Stimulated activated CD4-positive, alpha-beta T cell treated with anti-CD3 and anti-CD28 coated beads, Interleukin-12 subunit alpha, Interleukin-12 subunit beta, amount 100 ng/mL, for 48 hours (primary cell): ENCODE measurements around the gene AKAP13.

ENCODE experiments used
- DNase-seq, 3 donors: peaks; one replicate each; pipeline ENCODE4 v3.0.0-alpha.2; 2020; ENCODE audit warnings: low read depth in 2 of 3, low spot score in 1 of 3

AKAP13 gene

DNA sequence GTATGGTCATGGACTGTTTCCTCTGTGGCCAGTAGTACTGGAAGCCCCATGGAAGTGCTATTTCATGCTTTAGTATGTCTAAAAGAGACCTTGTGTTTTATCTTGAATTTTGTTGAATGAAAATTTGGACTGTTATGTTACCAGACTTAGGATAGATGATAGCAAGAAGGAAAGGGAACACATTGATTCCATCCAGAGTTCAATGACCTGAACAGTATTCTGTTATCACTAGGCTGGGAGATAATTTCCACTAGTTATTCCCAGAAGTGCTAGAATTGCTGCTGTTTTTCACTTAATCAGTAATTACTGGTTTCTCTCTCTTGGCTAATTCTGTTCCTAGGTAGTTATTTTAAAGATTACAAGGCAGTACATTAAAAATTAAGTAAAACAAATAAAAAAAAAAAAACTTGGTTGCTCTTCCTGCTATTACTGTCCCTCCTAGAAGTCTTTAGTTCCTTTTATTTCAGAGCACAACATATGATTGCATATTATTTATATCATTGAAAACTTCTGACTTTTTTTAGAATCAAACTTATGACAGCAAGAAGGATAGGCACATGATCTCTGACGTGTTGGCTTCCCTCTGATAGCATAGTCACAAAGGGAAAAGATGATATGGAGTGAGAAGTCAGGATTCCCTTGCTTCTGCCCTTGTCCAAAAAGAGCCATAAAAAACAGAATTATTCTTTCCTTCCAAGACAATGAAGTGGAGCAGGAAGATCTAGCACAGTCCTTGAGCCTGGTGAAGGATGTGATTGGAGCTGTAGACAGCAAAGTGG lies 342.2 kb downstream of the AKAP13 start:
- DNase-seq = no peak

DNA sequence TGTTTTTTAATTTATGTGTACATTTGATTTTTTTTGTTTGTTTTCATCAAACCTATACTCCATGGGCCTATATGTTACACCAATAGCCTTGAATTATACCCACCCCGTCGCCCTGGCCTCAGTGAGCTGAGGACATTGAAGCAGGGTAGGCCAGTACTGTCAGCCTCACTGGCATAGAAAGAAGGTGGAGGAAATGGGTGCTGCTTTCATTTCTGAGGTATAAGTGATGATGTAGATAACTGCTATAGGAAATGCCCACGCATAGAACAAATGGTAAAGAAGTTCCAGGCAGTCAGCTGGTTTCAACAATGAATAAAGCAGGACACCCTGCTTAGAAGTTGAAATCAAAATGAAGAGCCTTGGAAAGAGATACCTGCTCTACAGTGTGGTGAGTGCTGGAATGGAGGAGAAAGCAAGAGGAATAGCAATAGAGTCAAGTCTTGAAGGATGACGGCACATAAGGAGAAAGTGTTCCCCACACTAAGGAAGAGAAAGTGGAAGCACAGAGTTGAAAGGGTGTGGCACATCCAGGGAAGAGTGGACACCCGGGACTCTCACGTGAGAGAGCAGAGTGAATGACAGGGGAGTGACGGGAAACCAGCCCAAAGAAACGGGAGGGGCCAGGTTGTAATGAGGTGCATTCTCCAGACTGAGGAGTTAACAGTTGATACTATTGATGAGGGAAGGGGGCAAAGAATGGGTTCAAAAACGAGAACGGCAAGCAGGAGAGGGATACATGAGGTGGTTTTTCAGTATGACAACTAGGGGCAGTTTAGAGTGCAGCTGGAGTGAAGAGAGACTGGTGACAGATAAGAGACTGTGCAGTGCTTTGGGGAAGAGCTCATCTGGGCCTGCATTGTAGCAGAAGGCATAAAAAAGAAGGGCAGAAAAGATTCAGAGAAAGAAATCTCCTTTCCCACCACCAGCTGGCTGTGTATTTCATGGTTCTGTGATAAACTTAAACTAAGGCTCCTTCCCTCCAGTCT lies 343.9 kb downstream of the AKAP13 start:
- DNase-seq = no peak

DNA sequence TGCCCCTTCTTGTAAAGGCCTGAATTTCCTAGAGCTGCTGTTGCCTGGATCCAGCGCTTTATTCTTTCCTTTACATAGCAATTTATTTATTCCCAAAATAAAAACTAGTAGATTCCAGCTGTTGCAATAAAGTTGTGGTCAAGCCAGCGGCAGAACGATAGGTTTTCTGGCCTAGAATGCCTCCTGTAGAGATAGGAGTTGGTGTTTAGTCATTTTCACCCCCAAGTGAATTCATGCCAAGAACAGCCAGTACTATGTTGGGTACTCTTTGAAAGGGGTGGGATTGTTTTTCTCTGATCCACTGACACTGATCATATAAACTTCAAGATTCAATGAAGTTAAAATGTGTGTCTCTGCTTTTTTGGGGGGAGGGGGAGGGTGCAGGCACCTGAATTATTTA lies 344.6 kb downstream of the AKAP13 start:
- no peak for DNase-seq

DNA sequence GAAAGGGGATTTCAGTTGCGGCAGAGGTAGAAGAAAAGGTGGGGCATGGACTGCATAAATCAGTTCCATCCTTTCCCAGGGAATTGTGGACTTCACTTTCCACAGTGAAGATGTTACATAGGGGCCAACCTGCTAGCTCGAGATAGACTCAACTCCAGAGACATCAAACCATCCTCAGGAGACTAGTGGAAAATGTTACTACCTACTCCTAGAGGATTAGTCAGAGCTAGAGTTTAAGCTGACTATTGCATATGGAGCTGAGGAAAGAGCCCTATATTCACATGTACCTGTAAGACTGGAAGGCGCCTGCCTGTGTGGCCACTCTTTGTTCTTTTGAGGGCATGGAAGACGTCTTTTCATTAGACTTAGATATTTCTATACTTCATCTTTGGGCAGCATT lies 345.2 kb downstream of the AKAP13 start:
- no peak for DNase-seq

DNA sequence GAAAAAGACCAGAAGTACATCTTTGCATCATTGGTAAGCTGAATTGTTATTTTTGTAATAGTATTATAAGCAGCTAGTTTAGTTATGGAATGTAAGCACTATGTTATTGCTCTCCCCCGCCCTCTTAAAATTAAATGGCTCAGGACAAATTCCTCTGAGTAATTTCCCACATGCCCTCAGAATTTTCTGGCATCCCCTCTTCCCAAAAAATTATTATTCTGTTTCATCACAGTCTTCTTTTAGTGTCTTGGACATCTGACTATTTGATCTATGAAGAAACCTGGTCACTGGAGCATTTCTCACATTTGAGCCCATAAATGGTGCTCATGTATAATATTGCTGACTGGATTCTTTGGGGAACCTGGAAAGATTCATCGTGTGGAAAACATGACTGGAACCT lies 346.1 kb downstream of the AKAP13 start:
- DNase-seq = no peak

DNA sequence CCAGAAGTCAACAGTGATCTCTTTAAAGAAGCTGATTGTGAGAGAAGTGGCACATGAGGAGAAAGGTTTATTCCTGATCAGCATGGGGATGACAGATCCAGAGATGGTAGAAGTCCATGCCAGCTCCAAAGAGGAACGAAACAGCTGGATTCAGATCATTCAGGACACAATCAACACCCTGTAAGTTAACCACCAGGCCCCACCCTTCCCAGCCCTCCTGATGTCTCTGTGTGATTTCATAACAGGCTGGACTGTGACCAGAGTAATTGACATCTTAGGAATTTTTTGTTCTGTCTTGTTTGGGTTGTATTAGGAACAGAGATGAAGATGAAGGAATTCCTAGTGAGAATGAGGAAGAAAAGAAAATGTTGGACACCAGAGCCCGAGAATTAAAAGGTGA lies 346.7 kb downstream of the AKAP13 start:
- no peak for DNase-seq

DNA sequence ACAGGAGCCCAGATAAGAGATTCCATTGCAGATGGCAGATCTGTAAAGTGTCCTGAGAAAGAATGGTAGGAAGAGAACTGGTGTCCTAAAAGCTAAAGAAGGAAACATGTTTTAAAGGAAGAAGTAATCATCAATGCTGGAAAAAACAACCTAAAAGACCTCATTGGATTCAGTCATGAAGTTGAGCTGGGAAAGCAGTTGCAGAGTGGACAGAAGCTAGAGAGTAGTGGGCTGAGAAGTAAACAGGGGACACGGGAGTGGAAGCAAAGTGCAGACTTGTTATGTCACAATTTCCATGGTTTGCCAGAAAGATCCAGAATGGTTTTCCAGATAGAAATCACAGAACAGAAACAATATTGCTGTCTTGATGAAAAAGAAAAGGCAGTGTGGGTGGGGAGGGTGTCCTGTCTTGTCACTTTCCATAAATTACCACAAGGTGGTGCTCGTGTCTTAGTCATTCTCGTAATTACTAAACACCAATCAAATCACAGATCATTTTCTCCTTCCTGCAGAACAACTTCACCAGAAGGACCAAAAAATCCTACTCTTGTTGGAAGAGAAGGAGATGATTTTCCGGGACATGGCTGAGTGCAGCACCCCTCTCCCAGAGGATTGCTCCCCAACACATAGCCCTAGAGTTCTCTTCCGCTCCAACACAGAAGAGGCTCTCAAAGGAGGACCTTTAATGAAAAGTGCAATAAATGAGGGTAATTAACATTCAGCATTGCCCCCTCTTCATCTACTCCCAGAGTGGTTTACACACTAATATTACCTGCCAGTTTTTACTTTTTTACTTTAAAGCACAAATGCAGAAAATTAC lies 349.8 kb downstream of the AKAP13 start:
- DNase-seq = peak in 1 of 3 donors; percentile 69

DNA sequence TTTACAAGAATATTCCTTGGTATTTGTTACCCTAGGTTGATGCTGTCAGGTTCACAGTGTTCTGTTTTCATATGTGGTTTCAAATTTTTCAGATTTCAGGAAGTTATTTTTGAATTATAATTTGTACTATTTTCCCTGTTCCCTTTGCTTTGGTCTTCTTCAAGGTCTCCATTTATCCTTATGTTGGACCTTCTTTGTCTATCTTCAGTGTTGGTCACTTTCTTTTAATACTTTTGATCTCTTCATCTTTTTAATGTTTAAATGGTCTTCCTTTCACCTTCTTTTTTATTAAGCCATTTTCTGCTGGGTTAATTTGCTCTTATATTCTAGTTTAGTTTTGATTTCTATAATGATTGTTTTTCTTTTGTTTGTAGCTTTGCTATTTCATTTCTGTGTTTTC lies 353.0 kb downstream of the AKAP13 start:
- DNase-seq = no peak

DNA sequence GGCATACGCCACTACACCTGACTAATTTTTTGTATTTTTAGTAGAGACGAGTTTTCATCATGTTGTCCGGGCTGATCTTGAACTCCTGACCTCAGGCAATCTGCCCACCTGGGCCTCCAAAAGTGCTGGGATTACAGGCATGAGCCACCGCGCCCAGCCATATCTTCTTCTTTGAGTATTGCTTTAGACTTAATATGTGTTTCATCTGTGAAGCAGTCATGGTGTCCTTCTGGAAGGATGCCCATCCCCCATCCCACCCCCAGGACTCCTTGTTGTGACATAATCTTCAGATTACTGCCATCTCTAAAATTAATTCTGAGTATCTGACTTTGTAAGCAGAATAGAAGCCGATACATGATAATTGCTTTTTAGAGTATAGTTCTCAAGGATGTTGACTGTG lies 356.7 kb downstream of the AKAP13 start:
- DNase-seq = no peak

DNA sequence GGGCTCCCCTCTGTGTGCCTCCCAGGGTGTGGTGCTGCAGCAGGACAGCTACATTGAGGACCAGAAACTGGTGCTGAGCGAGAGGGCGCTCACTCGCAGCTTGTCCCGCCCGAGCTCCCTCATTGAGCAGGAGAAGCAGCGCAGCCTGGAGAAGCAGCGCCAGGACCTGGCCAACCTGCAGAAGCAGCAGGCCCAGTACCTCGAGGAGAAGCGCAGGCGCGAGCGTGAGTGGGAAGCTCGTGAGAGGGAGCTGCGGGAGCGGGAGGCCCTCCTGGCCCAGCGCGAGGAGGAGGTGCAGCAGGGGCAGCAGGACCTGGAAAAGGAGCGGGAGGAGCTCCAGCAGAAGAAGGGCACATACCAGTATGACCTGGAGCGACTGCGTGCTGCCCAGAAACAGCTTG lies 360.6 kb downstream of the AKAP13 start:
- DNase-seq = no peak

DNA sequence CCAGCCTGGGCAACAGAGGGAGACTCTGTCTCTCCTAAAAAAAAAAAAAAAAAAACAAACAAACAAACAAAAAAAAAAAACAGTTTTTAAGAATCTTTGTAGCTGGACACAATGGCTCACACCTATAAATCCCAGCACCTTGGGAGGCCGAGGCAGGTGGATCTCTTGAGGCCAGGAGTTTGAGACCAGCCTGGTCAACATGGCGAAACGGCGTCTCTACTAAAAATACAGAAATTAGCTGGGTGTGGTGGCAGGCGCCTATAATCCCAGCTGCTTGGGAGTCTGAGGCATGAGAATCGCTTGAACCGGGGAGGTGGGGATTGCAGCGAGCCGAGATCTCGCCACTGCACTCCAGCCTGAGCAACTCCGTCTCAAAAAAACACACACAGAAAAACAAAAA lies 361.3 kb downstream of the AKAP13 start:
- DNase-seq = no peak

DNA sequence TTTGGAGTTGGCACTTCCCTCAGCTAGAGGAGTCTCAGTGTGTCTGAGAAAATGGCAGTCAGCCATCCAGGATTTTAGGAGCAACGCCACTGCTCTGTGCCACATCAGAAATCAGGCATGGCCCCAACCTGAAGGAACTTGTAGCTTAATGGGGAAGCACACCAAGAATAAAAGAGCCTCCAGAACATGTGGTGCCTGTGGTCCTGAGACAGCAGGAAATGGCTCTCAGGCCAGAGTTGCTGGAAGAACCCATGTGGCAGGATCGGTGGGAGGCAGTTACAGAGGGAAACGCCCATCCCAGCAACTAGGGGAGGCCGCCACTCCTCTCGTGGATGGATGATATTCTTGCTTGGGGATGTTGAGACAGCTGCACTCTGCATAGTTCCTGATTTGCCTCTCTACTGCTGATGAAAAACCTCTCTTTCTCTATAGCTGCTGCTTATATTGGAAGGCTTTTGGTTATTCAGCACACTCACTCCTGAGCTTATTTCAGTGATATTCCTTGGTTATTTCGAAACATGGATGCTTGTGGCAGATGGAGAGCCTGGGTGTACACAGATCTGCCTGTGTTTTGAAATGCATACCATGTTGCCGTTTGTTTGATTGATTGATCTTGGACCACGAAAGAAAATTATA lies 361.9 kb downstream of the AKAP13 start:
- no peak for DNase-seq

DNA sequence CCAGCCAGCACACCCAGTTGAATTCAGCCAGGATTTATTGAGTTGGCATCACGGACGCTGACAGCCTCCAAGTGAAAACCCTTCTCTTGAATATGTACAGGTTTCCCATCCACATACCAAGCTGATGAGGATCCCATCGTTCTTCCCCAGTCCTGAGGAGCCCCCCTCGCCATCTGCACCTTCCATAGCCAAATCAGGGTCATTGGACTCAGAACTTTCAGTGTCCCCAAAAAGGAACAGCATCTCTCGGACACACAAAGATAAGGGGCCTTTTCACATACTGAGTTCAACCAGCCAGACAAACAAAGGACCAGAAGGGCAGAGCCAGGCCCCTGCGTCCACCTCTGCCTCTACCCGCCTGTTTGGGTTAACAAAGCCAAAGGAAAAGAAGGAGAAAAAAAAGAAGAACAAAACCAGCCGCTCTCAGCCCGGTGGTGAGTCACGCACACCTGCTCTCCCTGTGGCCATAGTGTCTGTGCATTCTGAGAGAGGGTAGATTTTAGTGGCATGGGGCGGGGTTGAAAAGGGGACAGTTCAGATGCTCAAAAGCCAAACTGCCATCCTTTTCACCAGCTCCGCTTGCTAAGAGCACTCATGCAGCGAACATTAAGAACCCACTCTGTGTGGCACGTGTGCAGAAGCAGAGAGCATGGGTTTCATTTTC lies 363.1 kb downstream of the AKAP13 start:
- no peak for DNase-seq

DNA sequence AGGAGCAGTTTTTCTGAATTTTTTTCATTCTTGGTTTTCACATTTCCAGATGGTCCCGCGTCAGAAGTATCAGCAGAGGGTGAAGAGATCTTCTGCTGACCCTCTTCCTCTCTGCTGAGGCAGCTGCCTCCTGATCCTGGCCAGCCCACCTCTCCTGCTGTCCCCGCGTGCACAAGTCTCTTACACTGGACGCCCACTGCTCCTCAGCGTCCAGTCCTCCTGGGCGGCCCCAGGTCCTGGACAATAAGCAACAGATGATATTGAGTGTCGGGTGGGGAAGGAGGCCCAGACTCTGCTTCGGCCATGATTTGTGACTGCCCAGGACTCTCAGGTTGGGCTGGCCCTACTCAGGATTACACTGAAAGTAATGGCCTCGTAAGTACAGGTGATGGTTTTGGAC lies 364.2 kb downstream of the AKAP13 start:
- no peak for DNase-seq

DNA sequence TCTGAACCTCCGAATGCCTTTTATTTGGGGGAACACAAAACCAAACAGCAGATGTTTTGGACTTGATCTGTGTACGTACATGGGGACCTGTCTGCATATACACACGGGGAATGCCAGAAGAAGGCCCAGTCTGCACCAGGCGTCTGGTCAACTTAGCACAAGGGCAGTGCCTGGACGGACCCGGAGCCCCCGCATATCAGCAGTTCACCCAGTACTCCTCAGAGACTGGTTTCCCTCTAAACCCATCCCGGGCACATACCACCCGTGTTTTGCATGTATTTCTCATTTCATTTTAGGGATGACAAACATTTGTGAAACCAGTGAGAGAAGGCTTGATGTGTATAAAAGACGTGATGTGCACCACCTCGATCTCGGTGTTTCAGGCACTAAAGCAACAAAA lies 364.6 kb downstream of the AKAP13 start:
- no peak for DNase-seq

DNA sequence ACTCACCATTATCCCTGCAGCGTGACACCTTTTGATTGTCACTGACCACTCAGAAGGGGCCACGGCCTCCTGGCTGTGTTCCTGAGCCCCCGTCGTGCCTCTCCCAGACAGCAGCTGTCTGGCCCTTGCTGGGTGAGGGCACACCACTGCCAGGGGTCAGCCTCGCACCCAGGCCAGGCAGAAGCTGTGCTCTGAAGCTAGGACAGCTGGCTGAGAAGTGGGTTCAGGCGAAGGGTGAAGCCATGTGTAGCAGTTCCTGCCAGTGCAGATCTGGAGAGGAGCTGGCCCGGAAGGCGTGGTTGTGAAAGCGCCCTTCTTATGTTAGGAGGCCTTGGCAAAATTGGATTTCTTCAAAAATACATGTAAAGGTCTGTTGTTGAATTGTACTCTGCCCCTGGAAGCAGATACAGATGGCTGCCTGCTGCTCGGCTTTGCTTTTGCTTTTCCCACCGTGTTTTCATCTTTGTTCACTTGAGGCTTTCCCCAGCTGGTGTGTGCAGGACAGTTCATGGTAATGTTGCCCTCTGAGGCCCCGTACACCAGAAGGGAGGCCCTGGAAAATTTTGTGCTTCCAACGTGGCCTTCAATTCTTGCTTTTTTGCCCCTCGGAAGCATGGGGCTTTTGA lies 365.2 kb downstream of the AKAP13 start:
- DNase-seq = no peak

DNA sequence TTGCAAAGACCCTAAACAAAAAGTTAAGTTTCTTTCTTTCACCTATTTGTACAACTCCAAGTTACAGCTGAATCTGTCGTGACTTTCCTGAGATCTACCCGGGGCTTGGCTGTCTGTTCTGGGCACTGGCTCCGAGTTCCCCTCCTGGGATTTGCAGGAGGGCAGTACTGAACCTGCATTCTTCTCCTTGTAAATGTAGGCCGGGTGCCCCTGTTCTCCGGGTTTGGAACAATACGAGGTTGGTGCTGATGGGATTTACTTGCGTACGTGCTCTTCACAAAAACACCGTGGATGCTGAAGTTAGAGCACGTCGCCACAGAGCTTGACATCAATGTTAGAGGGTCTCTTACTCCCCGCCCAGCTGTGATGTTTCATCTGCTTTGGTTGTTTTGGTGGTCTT lies 366.2 kb downstream of the AKAP13 start:
- DNase-seq = no peak

DNA sequence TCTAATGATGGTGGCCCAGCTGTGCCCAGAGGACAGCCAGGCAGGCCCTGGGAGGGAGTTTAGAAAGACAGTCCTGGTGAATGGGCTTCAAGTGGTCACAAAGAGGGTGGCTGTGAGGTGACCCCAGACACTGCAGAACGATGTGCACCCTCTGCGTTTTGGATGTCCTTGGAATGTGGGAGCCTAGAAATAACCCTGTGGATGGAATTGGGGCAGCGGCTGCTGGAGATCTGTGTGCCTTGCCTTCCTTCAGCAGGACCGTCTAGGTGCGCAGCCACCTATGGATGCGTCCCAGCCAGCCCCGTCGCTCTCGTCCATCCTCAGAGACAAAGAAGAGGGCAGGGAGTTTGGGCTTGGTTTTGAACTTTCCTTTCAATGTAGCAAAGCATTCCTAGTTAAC lies 367.8 kb downstream of the AKAP13 start:
- DNase-seq = no peak

DNA sequence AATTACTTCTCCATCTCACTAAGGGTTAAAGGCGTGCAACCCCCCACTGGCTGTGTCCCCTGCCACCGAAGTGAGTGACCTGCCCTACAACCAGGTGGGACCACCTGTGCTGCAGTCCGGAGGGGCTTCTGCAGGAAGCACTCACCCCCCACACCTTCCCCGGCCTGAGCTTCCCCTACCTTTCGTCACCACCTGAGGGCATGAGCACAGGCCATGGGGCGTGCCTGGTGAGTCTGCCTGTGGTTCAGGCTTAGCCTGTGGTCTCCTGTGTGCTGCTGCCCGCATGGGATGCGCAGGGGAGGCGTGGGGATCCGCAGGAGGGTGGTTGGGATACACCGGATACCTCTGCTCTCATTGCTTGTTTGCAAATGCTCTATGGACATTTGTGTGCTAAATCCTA lies 368.3 kb downstream of the AKAP13 start:
- DNase-seq = no peak
